GM12878 (cell line): ENCODE measurements around the gene NCAPD3. TPM values are rescaled to one million over a fixed set of nuclear protein-coding genes. Genes with fewer than 3 reads are reported as not detected.

ENCODE experiments used
- BCLAF1 ChIP-seq: fragments of 450-650 bp; IDR thresholded peaks from 2 replicates; pipeline ENCODE4 v1.6.1; 2017; ENCODE audit warnings: antibody characterized with exemption, mild to moderate bottlenecking, moderate library complexity
- DPF2 ChIP-seq: fragments of 450-650 bp; IDR thresholded peaks from 2 replicates; pipeline ENCODE4 v1.6.1; 2017; ENCODE audit warnings: mild to moderate bottlenecking
- GATAD2B ChIP-seq: fragments of 450-650 bp; conservative IDR thresholded peaks from 2 replicates; pipeline ENCODE4 v1.6.1; 2017; ENCODE audit warnings: low read depth, mild to moderate bottlenecking, moderate library complexity
- MYB ChIP-seq: fragments of 150-350 bp; IDR thresholded peaks from 2 replicates; pipeline ENCODE4 v1.6.1; 2014; ENCODE audit warnings: mild to moderate bottlenecking, low read depth, low read length, borderline replicate concordance
- RFX5 ChIP-seq: IDR thresholded peaks from 2 replicates; pipeline ENCODE4 v1.6.1; 2011; ENCODE audit warnings: low read depth, low read length, improper control_type of control experiment
- WRNIP1 ChIP-seq: IDR thresholded peaks from 2 replicates; pipeline ENCODE4 v1.6.1; 2011; ENCODE audit warnings: low read depth, low read length, improper control_type of control experiment, borderline replicate concordance
- ZBTB11 ChIP-seq: fragments of 450-650 bp; formaldehyde crosslinking; IDR thresholded peaks from 2 replicates; pipeline ENCODE4 v1.5.0; 2022; ENCODE audit warnings: mild to moderate bottlenecking, missing genetic modification characterization
- polyA plus RNA-seq, 11 experiments: library from polyadenylated mRNA; depleted of rRNA in 4 of 11; unstranded in 6 of 11; stranded (reverse) in 5 of 11; fragments of >200 nt; fragmentation: Nextera tagmentation in 4 of 11; fragmentation: Illumina TruSeq in 1 of 11; extraction: Ambion mirVana in 4 of 11; extraction: Trizol in 1 of 11; gene quantifications; 1 replicate in 1 of 11; 2 replicates in 10 of 11; pipeline versions ENCODE4 v1.2.1 to v1.2.3, GENCODE V29; 2011 to 2016; ENCODE audit warnings: inconsistent platforms in 2 of 11, missing spikeins in 2 of 11, low read depth in 1 of 11
- total RNA-seq, 4 experiments: library from RNA; depleted of rRNA in 3 of 4; stranded (reverse); fragments of >200 nt in 3 of 4; fragmentation: Illumina TruSeq in 1 of 4; extraction: Trizol in 1 of 4; gene quantifications; 2 replicates each; pipeline versions ENCODE4 v1.2.1 to v1.2.3, GENCODE V29; 2013 to 2021
- TF ChIP-seq, protein P1 (sequence below): fragments of 450-650 bp; IDR thresholded peaks from 2 replicates; pipeline ENCODE4 v1.6.1; 2018; ENCODE audit warnings: borderline replicate concordance, mild to moderate bottlenecking; ENCODE audit not compliant: partially characterized antibody
- TF ChIP-seq, protein P2 (sequence below): fragments of 450-650 bp; IDR thresholded peaks from 2 replicates; pipeline ENCODE4 v1.6.1; 2016; ENCODE audit warnings: mild to moderate bottlenecking
- TF ChIP-seq, protein P3 (sequence below): fragments of 150-350 bp; IDR thresholded peaks from 2 replicates; pipeline ENCODE4 v1.6.1; 2016; ENCODE audit warnings: low read depth, low read length
- TF ChIP-seq, protein P4 (sequence below): fragments of 450-650 bp; formaldehyde crosslinking; IDR thresholded peaks from 2 replicates; pipeline ENCODE4 v1.4.0; 2022; ENCODE audit warnings: mild to moderate bottlenecking, moderate library complexity

Gene NCAPD3
- total and polyA plus RNA-seq, 10 of the 15 experiments (the other 5 are each of a cell fraction or from before 2014, with no cell fraction given) = 14.9 to 58.2 (median 48.2) TPM

GRCh38 chr11:134228625-134229024 is 4.9 kb upstream of the NCAPD3 start (continued):
- TF ChIP-seq BCLAF1 = no peak
- TF ChIP-seq, protein P1, sequence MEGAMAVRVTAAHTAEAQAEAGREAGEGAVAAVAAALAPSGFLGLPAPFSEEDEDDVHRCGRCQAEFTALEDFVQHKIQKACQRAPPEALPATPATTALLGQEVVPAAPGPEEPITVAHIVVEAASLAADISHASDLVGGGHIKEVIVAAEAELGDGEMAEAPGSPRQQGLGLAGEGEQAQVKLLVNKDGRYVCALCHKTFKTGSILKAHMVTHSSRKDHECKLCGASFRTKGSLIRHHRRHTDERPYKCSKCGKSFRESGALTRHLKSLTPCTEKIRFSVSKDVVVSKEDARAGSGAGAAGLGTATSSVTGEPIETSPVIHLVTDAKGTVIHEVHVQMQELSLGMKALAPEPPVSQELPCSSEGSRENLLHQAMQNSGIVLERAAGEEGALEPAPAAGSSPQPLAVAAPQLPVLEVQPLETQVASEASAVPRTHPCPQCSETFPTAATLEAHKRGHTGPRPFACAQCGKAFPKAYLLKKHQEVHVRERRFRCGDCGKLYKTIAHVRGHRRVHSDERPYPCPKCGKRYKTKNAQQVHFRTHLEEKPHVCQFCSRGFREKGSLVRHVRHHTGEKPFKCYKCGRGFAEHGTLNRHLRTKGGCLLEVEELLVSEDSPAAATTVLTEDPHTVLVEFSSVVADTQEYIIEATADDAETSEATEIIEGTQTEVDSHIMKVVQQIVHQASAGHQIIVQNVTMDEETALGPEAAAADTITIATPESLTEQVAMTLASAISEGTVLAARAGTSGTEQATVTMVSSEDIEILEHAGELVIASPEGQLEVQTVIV = no peak
- TF ChIP-seq, protein P2, sequence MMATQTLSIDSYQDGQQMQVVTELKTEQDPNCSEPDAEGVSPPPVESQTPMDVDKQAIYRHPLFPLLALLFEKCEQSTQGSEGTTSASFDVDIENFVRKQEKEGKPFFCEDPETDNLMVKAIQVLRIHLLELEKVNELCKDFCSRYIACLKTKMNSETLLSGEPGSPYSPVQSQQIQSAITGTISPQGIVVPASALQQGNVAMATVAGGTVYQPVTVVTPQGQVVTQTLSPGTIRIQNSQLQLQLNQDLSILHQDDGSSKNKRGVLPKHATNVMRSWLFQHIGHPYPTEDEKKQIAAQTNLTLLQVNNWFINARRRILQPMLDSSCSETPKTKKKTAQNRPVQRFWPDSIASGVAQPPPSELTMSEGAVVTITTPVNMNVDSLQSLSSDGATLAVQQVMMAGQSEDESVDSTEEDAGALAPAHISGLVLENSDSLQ = peak; percentile 91
- TF ChIP-seq MYB = no peak
- no peak for TF ChIP-seq ZBTB11
- no peak for TF ChIP-seq GATAD2B
- no peak for TF ChIP-seq WRNIP1
- TF ChIP-seq, protein P3, sequence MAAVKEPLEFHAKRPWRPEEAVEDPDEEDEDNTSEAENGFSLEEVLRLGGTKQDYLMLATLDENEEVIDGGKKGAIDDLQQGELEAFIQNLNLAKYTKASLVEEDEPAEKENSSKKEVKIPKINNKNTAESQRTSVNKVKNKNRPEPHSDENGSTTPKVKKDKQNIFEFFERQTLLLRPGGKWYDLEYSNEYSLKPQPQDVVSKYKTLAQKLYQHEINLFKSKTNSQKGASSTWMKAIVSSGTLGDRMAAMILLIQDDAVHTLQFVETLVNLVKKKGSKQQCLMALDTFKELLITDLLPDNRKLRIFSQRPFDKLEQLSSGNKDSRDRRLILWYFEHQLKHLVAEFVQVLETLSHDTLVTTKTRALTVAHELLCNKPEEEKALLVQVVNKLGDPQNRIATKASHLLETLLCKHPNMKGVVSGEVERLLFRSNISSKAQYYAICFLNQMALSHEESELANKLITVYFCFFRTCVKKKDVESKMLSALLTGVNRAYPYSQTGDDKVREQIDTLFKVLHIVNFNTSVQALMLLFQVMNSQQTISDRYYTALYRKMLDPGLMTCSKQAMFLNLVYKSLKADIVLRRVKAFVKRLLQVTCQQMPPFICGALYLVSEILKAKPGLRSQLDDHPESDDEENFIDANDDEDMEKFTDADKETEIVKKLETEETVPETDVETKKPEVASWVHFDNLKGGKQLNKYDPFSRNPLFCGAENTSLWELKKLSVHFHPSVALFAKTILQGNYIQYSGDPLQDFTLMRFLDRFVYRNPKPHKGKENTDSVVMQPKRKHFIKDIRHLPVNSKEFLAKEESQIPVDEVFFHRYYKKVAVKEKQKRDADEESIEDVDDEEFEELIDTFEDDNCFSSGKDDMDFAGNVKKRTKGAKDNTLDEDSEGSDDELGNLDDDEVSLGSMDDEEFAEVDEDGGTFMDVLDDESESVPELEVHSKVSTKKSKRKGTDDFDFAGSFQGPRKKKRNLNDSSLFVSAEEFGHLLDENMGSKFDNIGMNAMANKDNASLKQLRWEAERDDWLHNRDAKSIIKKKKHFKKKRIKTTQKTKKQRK = no peak
- TF ChIP-seq, protein P4, sequence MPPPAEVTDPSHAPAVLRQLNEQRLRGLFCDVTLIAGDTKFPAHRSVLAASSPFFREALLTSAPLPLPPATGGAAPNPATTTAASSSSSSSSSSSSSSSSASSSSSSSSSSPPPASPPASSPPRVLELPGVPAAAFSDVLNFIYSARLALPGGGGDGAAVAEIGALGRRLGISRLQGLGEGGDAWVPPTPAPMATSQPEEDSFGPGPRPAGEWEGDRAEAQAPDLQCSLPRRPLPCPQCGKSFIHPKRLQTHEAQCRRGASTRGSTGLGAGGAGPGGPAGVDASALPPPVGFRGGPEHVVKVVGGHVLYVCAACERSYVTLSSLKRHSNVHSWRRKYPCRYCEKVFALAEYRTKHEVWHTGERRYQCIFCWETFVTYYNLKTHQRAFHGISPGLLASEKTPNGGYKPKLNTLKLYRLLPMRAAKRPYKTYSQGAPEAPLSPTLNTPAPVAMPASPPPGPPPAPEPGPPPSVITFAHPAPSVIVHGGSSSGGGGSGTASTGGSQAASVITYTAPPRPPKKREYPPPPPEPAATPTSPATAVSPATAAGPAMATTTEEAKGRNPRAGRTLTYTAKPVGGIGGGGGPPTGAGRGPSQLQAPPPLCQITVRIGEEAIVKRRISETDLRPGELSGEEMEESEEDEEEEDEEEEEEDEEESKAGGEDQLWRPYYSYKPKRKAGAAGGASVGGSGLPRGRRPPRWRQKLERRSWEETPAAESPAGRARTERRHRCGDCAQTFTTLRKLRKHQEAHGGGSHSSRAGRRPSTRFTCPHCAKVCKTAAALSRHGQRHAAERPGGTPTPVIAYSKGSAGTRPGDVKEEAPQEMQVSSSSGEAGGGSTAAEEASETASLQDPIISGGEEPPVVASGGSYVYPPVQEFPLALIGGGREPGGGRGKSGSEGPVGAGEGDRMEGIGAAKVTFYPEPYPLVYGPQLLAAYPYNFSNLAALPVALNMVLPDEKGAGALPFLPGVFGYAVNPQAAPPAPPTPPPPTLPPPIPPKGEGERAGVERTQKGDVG (CRISPR knock-in tag) = no peak
- TF ChIP-seq RFX5 = no peak
- 0 out of 2 replicates have a peak, but pooled peaks have one; percentile 37 for TF ChIP-seq DPF2
